HG02623 (cell line): Measurements from ENCODE around the gene MARCHF5.
"Not testable (repeated sequence)": the region's sequence is repeated elsewhere in the genome, so short reads cannot be mapped to it uniquely, and the experiment has no call there.

ENCODE experiments used
- ATAC-seq: cut with Tn5 transposase; IDR thresholded peaks from one replicate; pipeline ENCODE4 v1.9.1; 2021; ENCODE audit warnings: moderate library complexity; ENCODE audit not compliant: unreplicated experiment

MARCHF5 gene

GRCh38 chr10:92385831-92386230, 94.9 kb downstream of the MARCHF5 start:
- no peak for ATAC-seq

GRCh38 chr10:92387289-92387940, 96.4 kb downstream of the MARCHF5 start:
- ATAC-seq = no peak

- ATAC-seq = not testable (repeated sequence)
Measured at GRCh38 chr10:92393173-92393572, 102.2 kb downstream of the MARCHF5 start.

GRCh38 chr10:92395271-92395670, 104.3 kb downstream of the MARCHF5 start:
- no peak for ATAC-seq

DNA sequence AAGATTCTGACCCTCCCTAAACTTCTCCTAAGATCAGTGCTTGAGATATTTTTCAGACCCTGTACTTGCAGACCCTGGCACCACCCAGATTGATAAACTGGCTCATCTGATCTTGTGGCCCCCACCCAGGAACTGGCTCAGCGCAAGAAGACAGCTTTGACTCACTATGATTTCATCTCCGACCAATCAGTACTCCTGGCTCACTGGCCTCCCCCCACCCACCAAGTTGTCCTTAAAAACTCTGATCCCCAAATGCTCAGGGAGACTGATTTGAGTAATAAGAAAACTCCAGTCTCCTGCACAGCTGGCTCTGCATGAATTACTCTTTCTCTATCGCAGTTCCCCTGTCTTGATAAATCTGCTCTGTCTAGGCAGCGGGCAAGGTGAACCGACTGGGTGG, 111.3 kb downstream of the MARCHF5 start:
- not testable (repeated sequence) for ATAC-seq
